GM18508 (cell line): ENCODE measurements around the gene GCK.

ENCODE experiments used
- ATAC-seq: cut with Tn5 transposase; IDR thresholded peaks from one replicate; pipeline ENCODE4 v1.9.1; 2021; ENCODE audit warnings: moderate number of reproducible peaks; ENCODE audit not compliant: insufficient read depth, unreplicated experiment

Gene GCK

GRCh38 chr7:44223362-44224079 is 34.3 kb upstream of the GCK start:
- ATAC-seq = no peak

- no peak for ATAC-seq
These were observed 33.6 kb upstream of the GCK start for GRCh38 chr7:44222776-44223261.

GRCh38 chr7:44222074-44222473 is 32.8 kb upstream of the GCK start:
- no peak for ATAC-seq

- ATAC-seq = no peak
These were observed 32.1 kb upstream of the GCK start for GRCh38 chr7:44221231-44221791.

GRCh38 chr7:44220358-44221112 is 31.3 kb upstream of the GCK start:
- ATAC-seq = no peak

- ATAC-seq = no peak
These were observed 30.8 kb upstream of the GCK start for GRCh38 chr7:44220046-44220357.

GRCh38 chr7:44219371-44220045 is 30.3 kb upstream of the GCK start:
- ATAC-seq = no peak

- ATAC-seq = no peak
These were observed 29.4 kb upstream of the GCK start for GRCh38 chr7:44218418-44219201.

GRCh38 chr7:44217852-44218402 is 28.7 kb upstream of the GCK start:
- ATAC-seq = no peak

- ATAC-seq = no peak
These were observed 28.0 kb upstream of the GCK start for GRCh38 chr7:44217223-44217714.

GRCh38 chr7:44216521-44217222 is 27.4 kb upstream of the GCK start:
- no peak for ATAC-seq

GRCh38 chr7:44216019-44216418 is 26.8 kb upstream of the GCK start:
- no peak for ATAC-seq

GRCh38 chr7:44215531-44215930 is 26.3 kb upstream of the GCK start:
- no peak for ATAC-seq

GRCh38 chr7:44213877-44214388 is 24.7 kb upstream of the GCK start:
- ATAC-seq = no peak

GRCh38 chr7:44213206-44213876 is 24.1 kb upstream of the GCK start:
- ATAC-seq = no peak

GRCh38 chr7:44212581-44213184 is 23.4 kb upstream of the GCK start:
- ATAC-seq = no peak

GRCh38 chr7:44212018-44212417 is 22.8 kb upstream of the GCK start:
- no peak for ATAC-seq

GRCh38 chr7:44211126-44211675 is 22.0 kb upstream of the GCK start:
- no peak for ATAC-seq
